Measurements from ENCODE around the gene DOK1. TPM values are rescaled to one million over a fixed set of nuclear protein-coding genes. Genes with fewer than 3 reads are reported as not detected.

The DOK1 gene
- total and polyA plus RNA-seq, 8 donors: 5.9 to 89.3 (median 14.8) TPM

DNA sequence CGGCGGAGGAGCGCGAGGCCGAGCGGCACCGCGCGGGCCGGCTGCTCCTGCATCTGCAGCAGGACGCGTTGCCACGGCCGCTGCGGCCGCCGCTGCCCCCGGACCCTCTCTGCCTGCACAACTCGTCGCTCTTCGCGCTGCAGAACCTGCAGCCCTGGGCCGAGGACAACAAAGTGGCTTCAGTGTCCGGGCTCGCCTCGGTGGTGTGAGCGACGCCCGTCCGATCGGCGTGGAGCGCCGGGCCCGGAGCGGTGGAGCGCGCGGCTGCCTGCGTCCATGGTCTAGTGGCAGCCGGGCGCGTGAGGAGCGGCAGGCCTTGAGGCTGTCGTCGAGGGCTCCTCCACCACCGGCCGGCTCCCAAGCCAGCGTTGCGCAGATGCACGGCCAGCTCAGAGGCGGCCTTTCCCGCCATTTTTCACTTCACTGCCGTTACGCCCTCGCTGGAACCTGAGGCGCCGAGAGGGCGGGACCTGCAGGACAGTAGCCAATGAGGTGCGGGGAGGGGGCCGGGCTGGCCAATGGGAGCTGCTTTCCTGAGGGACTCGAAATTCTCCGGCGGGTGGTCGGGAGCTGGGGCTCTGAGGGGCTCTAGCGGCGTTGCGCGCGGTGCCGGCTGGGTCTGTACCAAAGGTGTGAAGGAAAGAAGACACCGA is 38.4 kb upstream of the DOK1 start:
- Histone ChIP-seq H3K4me3 (peak overlapping the region; percentile 26 to 55 (median 36)), H3K27me3 (peaks cover 38 to 99% (median 89%) of the 10 kb centered on the region in 3 donors), H3K36me3 (no peaks in the 10 kb centered on the region), H3K4me1 (peaks cover 32 to 39% (median 35%) of the 10 kb centered on the region in 4 donors), H3K27ac (no peak overlapping the region), H3K9me3 (no peaks in the 10 kb centered on the region)
- 6 to 11% (median 8%) methylated on average over 46 to 72 of the region's 72 CpGs for WGBS, 5 donors
- no peak for TF ChIP-seq EP300 (IDR thresholded peaks at IDR 0.05)
- TF ChIP-seq, protein P1, sequence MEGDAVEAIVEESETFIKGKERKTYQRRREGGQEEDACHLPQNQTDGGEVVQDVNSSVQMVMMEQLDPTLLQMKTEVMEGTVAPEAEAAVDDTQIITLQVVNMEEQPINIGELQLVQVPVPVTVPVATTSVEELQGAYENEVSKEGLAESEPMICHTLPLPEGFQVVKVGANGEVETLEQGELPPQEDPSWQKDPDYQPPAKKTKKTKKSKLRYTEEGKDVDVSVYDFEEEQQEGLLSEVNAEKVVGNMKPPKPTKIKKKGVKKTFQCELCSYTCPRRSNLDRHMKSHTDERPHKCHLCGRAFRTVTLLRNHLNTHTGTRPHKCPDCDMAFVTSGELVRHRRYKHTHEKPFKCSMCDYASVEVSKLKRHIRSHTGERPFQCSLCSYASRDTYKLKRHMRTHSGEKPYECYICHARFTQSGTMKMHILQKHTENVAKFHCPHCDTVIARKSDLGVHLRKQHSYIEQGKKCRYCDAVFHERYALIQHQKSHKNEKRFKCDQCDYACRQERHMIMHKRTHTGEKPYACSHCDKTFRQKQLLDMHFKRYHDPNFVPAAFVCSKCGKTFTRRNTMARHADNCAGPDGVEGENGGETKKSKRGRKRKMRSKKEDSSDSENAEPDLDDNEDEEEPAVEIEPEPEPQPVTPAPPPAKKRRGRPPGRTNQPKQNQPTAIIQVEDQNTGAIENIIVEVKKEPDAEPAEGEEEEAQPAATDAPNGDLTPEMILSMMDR (IDR thresholded peaks at IDR 0.05): no peak
- no peak for TF ChIP-seq POLR2A (IDR thresholded peaks at IDR 0.05)
- TF ChIP-seq POLR2AphosphoS5 (IDR thresholded peaks at IDR 0.05): no peak
- intact Hi-C loops (cut with DNase I; ENCODE audit: low total_unique reads): no loop called here
- peak; percentile 62 to 90 for DNase-seq

DNA sequence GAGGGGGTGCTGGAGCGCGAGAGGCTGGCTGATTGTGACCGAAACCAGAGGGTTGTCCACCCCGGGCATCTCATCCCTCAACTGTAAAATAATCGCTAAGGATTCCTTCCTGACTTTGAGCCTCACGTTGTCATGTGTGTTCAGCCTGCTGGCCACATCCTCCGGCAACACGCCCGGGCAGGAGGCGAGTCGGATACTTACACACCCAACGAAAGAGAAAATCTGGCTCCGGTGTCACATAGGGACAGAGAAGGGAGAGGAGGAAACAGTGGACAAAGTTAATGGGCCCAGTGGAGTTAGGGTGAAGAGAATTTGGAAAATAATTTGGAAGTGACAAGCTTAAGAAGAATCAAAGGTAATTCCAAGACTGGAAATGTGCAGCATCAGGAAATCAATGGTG is 37.9 kb upstream of the DOK1 start:
- Histone ChIP-seq H3K4me1 (peaks cover 32 to 39% (median 35%) of the 10 kb centered on the region in 4 donors), H3K36me3 (no peaks in the 10 kb centered on the region), H3K27ac (no peak overlapping the region), H3K9me3 (no peaks in the 10 kb centered on the region), H3K4me3 (peak overlapping the region in 3 of 4 donors; percentile 34 to 55 (median 39)), H3K27me3 (peaks cover 38 to 93% (median 84%) of the 10 kb centered on the region in 3 donors)
- TF ChIP-seq EP300 (IDR thresholded peaks at IDR 0.05): no peak
- no peak for TF ChIP-seq POLR2A (IDR thresholded peaks at IDR 0.05)
- TF ChIP-seq, protein P1 (IDR thresholded peaks at IDR 0.05): no peak
- no peak for TF ChIP-seq POLR2AphosphoS5 (IDR thresholded peaks at IDR 0.05)
- intact Hi-C loops (cut with DNase I; ENCODE audit: low total_unique reads): no loop called here
- 70 to 74% (median 73%) methylated on average over 13 of the region's 13 CpGs for WGBS, 5 donors
- no peak for DNase-seq

- Histone ChIP-seq H3K4me1 (peaks cover 0 to 14% (median 3%) of the 10 kb centered on the region in 4 donors), H3K27ac (no peak overlapping the region), H3K36me3 (peaks cover 16 to 24% (median 20%) of the 10 kb centered on the region in 4 donors), H3K9me3 (no peaks in the 10 kb centered on the region), H3K4me3 (no peak overlapping the region), H3K27me3 (peaks cover 0 to 35% (median 25%) of the 10 kb centered on the region in 3 donors)
- intact Hi-C loops (cut with DNase I; ENCODE audit: low total_unique reads): no loop called here
- TF ChIP-seq EP300 (IDR thresholded peaks at IDR 0.05) (no peak), POLR2A (IDR thresholded peaks at IDR 0.05) (no peak), POLR2AphosphoS5 (IDR thresholded peaks at IDR 0.05) (no peak)
- TF ChIP-seq, protein P1 (IDR thresholded peaks at IDR 0.05): no peak
- WGBS, 5 donors: 72 to 89% (median 82%) methylated on average over 2 to 3 of the region's 3 CpGs
- DNase-seq: no peak
Measured at GRCh38 chr2:74522516-74522915, 32.0 kb upstream of the DOK1 start.

DNA sequence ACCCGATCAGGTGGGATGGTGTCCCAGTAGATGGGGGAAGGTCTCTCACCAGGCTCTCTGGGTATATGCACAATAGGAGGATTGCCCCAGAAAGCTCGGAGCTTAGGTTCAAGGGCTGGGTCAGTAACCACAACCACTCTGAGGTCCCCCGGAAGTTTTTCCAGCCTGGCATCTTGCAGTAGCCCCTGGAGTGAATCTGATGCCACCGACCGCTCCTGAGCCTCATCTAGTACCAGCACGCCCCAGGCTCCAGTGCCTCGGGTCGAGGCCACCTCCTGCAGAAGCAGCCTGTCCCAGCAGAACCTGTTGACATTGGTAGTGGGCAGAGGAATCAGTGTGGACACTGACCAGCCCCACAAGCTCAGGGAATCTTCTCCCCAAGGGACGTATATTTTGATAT is 30.5 kb upstream of the DOK1 start:
- intact Hi-C loops (cut with DNase I; ENCODE audit: low total_unique reads): no loop called here
- H3K27me3 ChIP-seq: peaks cover 0 to 20% (median 10%) of the 10 kb centered on the region in 3 donors
- no peaks in the 10 kb centered on the region for H3K9me3 ChIP-seq
- WGBS, 5 donors: 83 to 89% (median 88%) methylated on average over 8 to 9 of the region's 9 CpGs
- H3K4me1 ChIP-seq: peaks cover 14 to 29% (median 18%) of the 10 kb centered on the region in 4 donors
- no peak overlapping the region for H3K27ac ChIP-seq
- H3K36me3 ChIP-seq: peaks cover 23 to 31% (median 29%) of the 10 kb centered on the region in 4 donors
- TF ChIP-seq POLR2A (IDR thresholded peaks at IDR 0.05) (no peak), EP300 (IDR thresholded peaks at IDR 0.05) (no peak), POLR2AphosphoS5 (IDR thresholded peaks at IDR 0.05) (no peak)
- TF ChIP-seq, protein P1 (IDR thresholded peaks at IDR 0.05): no peak
- no peak for DNase-seq
- H3K4me3 ChIP-seq: no peak overlapping the region

Data from stomach (tissue), 9 donors.